GM12878 (cell line): ENCODE measurements around the gene NDUFB2. TPM values are rescaled to one million over a fixed set of nuclear protein-coding genes. Genes with fewer than 3 reads are reported as not detected.

Source experiments
- ATAC-seq: fragments of 200-7000 bp; cut with Tn5 transposase; 3 replicates; pipeline ENCODE4 v1.9.1; 2020; ENCODE audit warnings: mild to moderate bottlenecking, moderate library complexity
- Bru-seq: library from RNA; stranded (reverse); fragments of 400-500 nt; gene quantifications from one replicate; lab custom pipeline; 2021; lab: Mats Ljungman, UMichigan
- BruChase-seq, 2 experiments: library from RNA; stranded (reverse); fragments of 400-500 nt; gene quantifications; one replicate each; lab custom pipeline; 2021; lab: Mats Ljungman, UMichigan
- BruUV-seq: library from RNA; stranded (reverse); fragments of 400-500 nt; replicated peaks from 2 replicates; lab custom pipeline; 2021; lab: Mats Ljungman, UMichigan
- CTCF ChIA-PET: fragments of 300-600 bp; sonication (Branson Sonifier 250); formaldehyde crosslinking; extraction: SDS; loops from one replicate; lab custom pipeline; 2021; ENCODE audit warnings: inconsistent platforms; lab: Yijun Ruan, JAX
- POLR2A ChIA-PET: fragments of 350-600 bp; formaldehyde crosslinking; extraction: SDS; loops from one replicate; lab custom pipeline; 2021; ENCODE audit warnings: inconsistent platforms; lab: Charles Lee
- RAD21 ChIA-PET: fragments of 300-600 bp; sonication (Branson Sonifier 250); formaldehyde crosslinking; loops from one replicate; lab custom pipeline; 2023; ENCODE audit warnings: antibody characterized with exemption; ENCODE audit not compliant: unreplicated experiment; lab: Charles Lee
- SMC1A ChIA-PET: fragments of 300-600 bp; sonication (Branson Sonifier 250); formaldehyde crosslinking; loops from one replicate; lab custom pipeline; 2023; ENCODE audit not compliant: unreplicated experiment, uncharacterized antibody; lab: Charles Lee
- DNase-seq: peaks from one replicate; pipeline ENCODE4 v3.0.0-alpha.2; 2011; ENCODE audit warnings: low read depth, low spot score
- FAIRE-seq: peaks from 3 replicates; lab custom pipeline; 2011; peaks lifted over from hg19 to GRCh38; lab: Jason Lieb, UNC
- H2AFZ ChIP-seq: 2 replicates; pipeline ENCODE4 v1.6.0; 2011; ENCODE audit warnings: low read depth, low read length, control low read depth; ENCODE audit not compliant: control insufficient read depth
- H3K27ac ChIP-seq: 2 replicates; pipeline ENCODE4 v1.5.1; 2011; ENCODE audit warnings: control low read depth; ENCODE audit not compliant: control insufficient read depth, insufficient read depth
- H3K27me3 ChIP-seq, 2 experiments: replicated peaks in 1 of 2; 2 replicates each; pipeline versions ENCODE4 v1.6.0 to v1.6.1; 2011; ENCODE audit warnings: low read length in 1 of 2; ENCODE audit not compliant: control insufficient read depth in 2 of 2, insufficient read depth in 2 of 2
- H3K36me3 ChIP-seq, 2 experiments: 2 replicates each; pipeline ENCODE4 v1.5.1; 2011; ENCODE audit warnings: low read length in 1 of 2; ENCODE audit not compliant: control insufficient read depth in 2 of 2, insufficient read depth in 2 of 2
- H3K4me1 ChIP-seq: 2 replicates; pipeline ENCODE4 v1.6.1; 2011; ENCODE audit warnings: mild to moderate bottlenecking, low read length, moderate library complexity, mixed read lengths; ENCODE audit not compliant: control insufficient read depth, insufficient read depth
- H3K4me2 ChIP-seq: 2 replicates; pipeline ENCODE4 v1.6.0; 2011; ENCODE audit warnings: control low read depth; ENCODE audit not compliant: control insufficient read depth, insufficient read depth
- H3K4me3 ChIP-seq: fragments of 200-600 bp; sonication (generic); 2 replicates; pipeline ENCODE4 v1.5.1; 2016
- H3K79me2 ChIP-seq: 2 replicates; pipeline ENCODE4 v1.6.0; 2011; ENCODE audit warnings: low read length; ENCODE audit not compliant: control insufficient read depth, insufficient read depth
- H3K9ac ChIP-seq: 2 replicates; pipeline ENCODE4 v1.8.0; 2011; ENCODE audit warnings: low read length, control low read depth, mixed read lengths; ENCODE audit not compliant: control insufficient read depth, insufficient read depth
- H3K9me3 ChIP-seq: replicated peaks from 3 replicates; pipeline ENCODE4 v1.5.1; 2011; ENCODE audit warnings: mild to moderate bottlenecking, low read length; ENCODE audit not compliant: control insufficient read depth, insufficient read depth
- H4K20me1 ChIP-seq: 2 replicates; pipeline ENCODE4 v1.6.0; 2011; ENCODE audit not compliant: control insufficient read depth, insufficient read depth
- ATF2 ChIP-seq: IDR thresholded peaks from 2 replicates; pipeline ENCODE4 v1.6.1; 2012; ENCODE audit warnings: low read length, inconsistent platforms
- BHLHE40 ChIP-seq, 2 experiments: fragments of 450-650 bp in 1 of 2; IDR thresholded peaks; 2 replicates each; pipeline ENCODE4 v1.6.1; 2011 to 2017; ENCODE audit warnings: low read depth in 2 of 2, borderline replicate concordance in 1 of 2, improper control_type of control experiment in 1 of 2, low read length in 1 of 2, mild to moderate bottlenecking in 1 of 2
- MLLT1 ChIP-seq: fragments of 450-650 bp; IDR thresholded peaks from 2 replicates; pipeline ENCODE4 v1.6.1; 2016; ENCODE audit warnings: mild to moderate bottlenecking
- MTA3 ChIP-seq: IDR thresholded peaks from 2 replicates; pipeline ENCODE4 v1.6.1; 2012; ENCODE audit warnings: low read length, inconsistent platforms, borderline replicate concordance
- NR2C1 ChIP-seq: fragments of 450-650 bp; IDR thresholded peaks from 2 replicates; pipeline ENCODE4 v1.6.1; 2017; ENCODE audit warnings: antibody characterized with exemption, mild to moderate bottlenecking, moderate library complexity
- NR2F1 ChIP-seq: fragments of 450-650 bp; conservative IDR thresholded peaks from 2 replicates; pipeline ENCODE4 v1.6.1; 2017; ENCODE audit warnings: mild to moderate bottlenecking
- PKNOX1 ChIP-seq: fragments of 450-650 bp; IDR thresholded peaks from 2 replicates; pipeline ENCODE4 v1.6.1; 2016; ENCODE audit warnings: mild to moderate bottlenecking
- SMAD1 ChIP-seq: fragments of 450-650 bp; IDR thresholded peaks from 2 replicates; pipeline ENCODE4 v1.6.1; 2018; ENCODE audit warnings: mild to moderate bottlenecking, low read depth; ENCODE audit not compliant: partially characterized antibody
- ZNF24 ChIP-seq: fragments of 450-650 bp; IDR thresholded peaks from 2 replicates; pipeline ENCODE4 v1.6.1; 2017; ENCODE audit warnings: antibody characterized with exemption, mild to moderate bottlenecking
- WGBS: methylation state at CpG from one replicate; pipeline ENCODE4 v1.1.6; 2016; ENCODE audit warnings: low lambda C conversion rate; ENCODE audit not compliant: insufficient replicate concordance, insufficient coverage; ENCODE audit errors: missing lambda C conversion rate; 5-methylcytosine and 5-hydroxymethylcytosine counted together
- in situ Hi-C: fragments of 300-500 bp; cut with MboI; formaldehyde crosslinking; loops from 9 replicates; pipeline ENCODE4 v1.14.3; 2018; ENCODE audit warnings: mixed read lengths
- intact Hi-C: fragments of 100-400 bp; cut with micrococcal nuclease; formaldehyde crosslinking; loops from one replicate; pipeline ENCODE4 v1.14.2; 2022; ENCODE audit not compliant: unreplicated experiment
- long read RNA-seq, 2 experiments: library from polyadenylated mRNA; unstranded; transcript quantifications; one replicate each; pipeline ENCODE4 v2.0.0, GENCODE V29; 2019 to 2020
- polyA minus RNA-seq, 3 experiments: library from RNA; depleted of rRNA, polyadenylated mRNA; stranded (reverse); fragments of >200 nt; gene quantifications; 2 replicates each; pipeline ENCODE4 v1.2.3, GENCODE V29; 2011
- polyA plus RNA-seq, 11 experiments: library from polyadenylated mRNA; depleted of rRNA in 4 of 11; unstranded in 6 of 11; stranded (reverse) in 5 of 11; fragments of >200 nt; fragmentation: Nextera tagmentation in 4 of 11; fragmentation: Illumina TruSeq in 1 of 11; extraction: Ambion mirVana in 4 of 11; extraction: Trizol in 1 of 11; gene quantifications; 1 replicate in 1 of 11; 2 replicates in 10 of 11; pipeline versions ENCODE4 v1.2.1 to v1.2.3, GENCODE V29; 2011 to 2016; ENCODE audit warnings: inconsistent platforms in 2 of 11, missing spikeins in 2 of 11, low read depth in 1 of 11
- total RNA-seq, 4 experiments: library from RNA; depleted of rRNA in 3 of 4; stranded (reverse); fragments of >200 nt in 3 of 4; fragmentation: Illumina TruSeq in 1 of 4; extraction: Trizol in 1 of 4; gene quantifications; 2 replicates each; pipeline versions ENCODE4 v1.2.1 to v1.2.3, GENCODE V29; 2013 to 2021
- TF ChIP-seq, protein P1 (sequence below): fragments of 450-650 bp; IDR thresholded peaks from 2 replicates; pipeline ENCODE4 v1.6.1; 2017; ENCODE audit warnings: borderline replicate concordance

Gene NDUFB2
- total RNA-seq (2013; cell fraction: nucleolus; rRNA removed), result 32.0 and 32.8 TPM in 2 replicates
- total RNA-seq (2014; rRNA removed) (175 and 199 TPM in 2 replicates), total RNA-seq (2014; rRNA removed; fragmentation: Illumina TruSeq; extraction: Trizol) (128 and 130 TPM in 2 replicates), total RNA-seq (2021) (184 and 186 TPM in 2 replicates), polyA plus RNA-seq (2011; rRNA removed) (365 and 380 TPM in 2 replicates), polyA plus RNA-seq (2014; fragmentation: Illumina TruSeq; extraction: Trizol) (47.6 and 109 TPM in 2 replicates), polyA plus RNA-seq (2014; fragmentation: Nextera tagmentation; extraction: Ambion mirVana) (1,000 to 10,000 TPM; 1,189 to 1,236 TPM), polyA plus RNA-seq (2014; rRNA removed) (268 and 280 TPM in 2 replicates), polyA plus RNA-seq (2016; fragmentation: Nextera tagmentation; extraction: Ambion mirVana) (100 to 1,000 TPM; 447 to 513 TPM), polyA minus RNA-seq (2011; rRNA and poly(A)+ RNA removed) (43.4 and 63.7 TPM in 2 replicates), Bru-seq, nascent RNA (percentile 67 among the genes with signal in this experiment), BruChase-seq, experiment 1, labeled RNA remaining after a 6-hour chase (percentile 66 among the genes with signal in this experiment), BruChase-seq, experiment 2, labeled RNA remaining after a 2-hour chase (percentile 67 among the genes with signal in this experiment)
- polyA plus RNA-seq (2011; ENCODE audit: low read depth), result 185 TPM
- 681 and 759 TPM in 2 replicates for polyA plus RNA-seq (2011; cell fraction: cytosol; rRNA removed)
- 166 and 169 TPM in 2 replicates for polyA plus RNA-seq (2011; cell fraction: nucleus; rRNA removed)
- polyA plus RNA-seq (2012), result 152 and 162 TPM in 2 replicates
- 21.8 and 24.5 TPM in 2 replicates for polyA minus RNA-seq (2011; cell fraction: cytosol; rRNA and poly(A)+ RNA removed)
- polyA minus RNA-seq (2011; cell fraction: nucleus; rRNA and poly(A)+ RNA removed), result 11.8 and 17.4 TPM in 2 replicates
- long read RNA-seq, experiment 1, transcript NDUFB2-201 (4 exons, 504 nt), result major isoform, 133 of 137 reads
- long read RNA-seq, experiment 1, partial matches to known transcripts, result 0 of 137 reads
- long read RNA-seq, experiment 1, other reads (novel, unspliced or antisense), result 2 of 137 reads
- long read RNA-seq, experiment 2, transcript NDUFB2-201 (4 exons, 504 nt), result major isoform, 160 of 171 reads
- long read RNA-seq, experiment 2, partial matches to known transcripts, result 0 of 171 reads
- long read RNA-seq, experiment 2, other reads (novel, unspliced or antisense), result 4 of 171 reads

- BruUV-seq, result no TSS peak
- Histone ChIP-seq H3K27ac (peak within 1 kb of the TSS; percentile 90), H3K9ac (peak within 1 kb of the TSS; percentile 82), H4K20me1 (no peaks in the 10 kb centered on the region), H3K4me3 (peak within 1 kb of the TSS; percentile 77), H3K4me2 (peak within 1 kb of the TSS; percentile 95), H2AFZ (peak within 1 kb of the TSS; percentile 99), H3K36me3 (no peaks in the 10 kb centered on the region), H3K9me3 (no peaks in the 10 kb centered on the region), H3K79me2 (peaks cover 40% of the 10 kb centered on the region), H3K4me1 (peaks cover 11% of the 10 kb centered on the region), H3K27me3 (no peaks in the 10 kb centered on the region)
- ChIA-PET SMC1A (interaction anchor here (0.6 to 3.2 kb wide), 5 partner anchors 22 to 1027 kb away, joined by 3 to 11 read pairs (median 3); no protein-coding TSS in a partner anchor), RAD21 (interaction anchor here (0.9 to 1.4 kb wide), 3 partner anchors 20 to 179 kb away, joined by 3 to 12 read pairs (median 3); no protein-coding TSS in a partner anchor), CTCF (interaction anchor here (1.2 to 1.5 kb wide), 3 partner anchors 22 to 643 kb away, joined by 4 to 10 read pairs (median 8); no protein-coding TSS in a partner anchor), POLR2A (interaction anchor here (0.6 to 1.2 kb wide), 9 partner anchors 20 to 1361 kb away, joined by 3 to 11 read pairs (median 3); no protein-coding TSS in a partner anchor)
- FAIRE-seq (no peak), DNase-seq (peak; percentile 57), ATAC-seq (peak; percentile 93)
- WGBS, result 2% methylated on average over 60 of the region's 82 CpGs
- in situ Hi-C loops (no loop called here), intact Hi-C loops (loop anchor here (1.0 to 5.0 kb wide), 3 partner anchors 21 to 317 kb away; partner anchors contain the start of genes BRAF and MRPS33)
- TF ChIP-seq ZNF24 (no peak), BHLHE40 (IDR thresholded peaks at IDR 0.05; ENCODE audit: borderline replicate concordance in 1 of 2, low read depth in 2 of 2, low read length in 1 of 2) (peak in 1 of 2 experiments; percentile 63; a peak in 2 of 4 replicates), ATF2 (no peak), NR2F1 (0 out of 2 replicates have a peak, but pooled peaks have one; percentile 26), NR2C1 (peak; percentile 43; the same call in 1 of the 2 replicates), PKNOX1 (peak; percentile 96; the same call in 1 of the 2 replicates), MLLT1 (peak; percentile 70), MTA3 (no peak), SMAD1 (no peak)
- TF ChIP-seq, protein P1, sequence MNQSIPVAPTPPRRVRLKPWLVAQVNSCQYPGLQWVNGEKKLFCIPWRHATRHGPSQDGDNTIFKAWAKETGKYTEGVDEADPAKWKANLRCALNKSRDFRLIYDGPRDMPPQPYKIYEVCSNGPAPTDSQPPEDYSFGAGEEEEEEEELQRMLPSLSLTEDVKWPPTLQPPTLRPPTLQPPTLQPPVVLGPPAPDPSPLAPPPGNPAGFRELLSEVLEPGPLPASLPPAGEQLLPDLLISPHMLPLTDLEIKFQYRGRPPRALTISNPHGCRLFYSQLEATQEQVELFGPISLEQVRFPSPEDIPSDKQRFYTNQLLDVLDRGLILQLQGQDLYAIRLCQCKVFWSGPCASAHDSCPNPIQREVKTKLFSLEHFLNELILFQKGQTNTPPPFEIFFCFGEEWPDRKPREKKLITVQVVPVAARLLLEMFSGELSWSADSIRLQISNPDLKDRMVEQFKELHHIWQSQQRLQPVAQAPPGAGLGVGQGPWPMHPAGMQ, result no peak
These were observed at the start of gene NDUFB2 for GRCh38 chr7:140696680-140697446. NDUFB2 (plus strand) TSS chr7:140696708; CDS start chr7:140696745, 37 bp downstream.
